Epithelial cell of proximal tubule (primary cell): ENCODE results near the gene IGSF6. TPM values are rescaled to one million over a fixed set of nuclear protein-coding genes. Genes with fewer than 3 reads are reported as not detected.
"Not testable (repeated sequence)": the region's sequence is repeated elsewhere in the genome, so short reads cannot be mapped to it uniquely, and the experiment has no call there.

Experiments used
- DNase-seq: peaks from one replicate; pipeline ENCODE4 v3.0.0-alpha.2; 2011; ENCODE audit warnings: low read depth
- H3K4me3 ChIP-seq: 2 replicates; pipeline ENCODE4 v1.5.1; 2011; ENCODE audit warnings: low read depth, mild to moderate bottlenecking, low read length
- total RNA-seq: library from RNA; depleted of rRNA; stranded (reverse); fragments of >200 nt; gene quantifications from 2 replicates; pipeline ENCODE4 v1.2.3, GENCODE V29; 2015
- TF ChIP-seq, protein P1 (sequence below): conservative IDR thresholded peaks from 2 replicates; pipeline ENCODE4 v1.5.1; 2012; ENCODE audit warnings: low read depth, mild to moderate bottlenecking, low read length

Gene IGSF6
- total RNA-seq, 1 donor from 2014 or later: not detected

DNA sequence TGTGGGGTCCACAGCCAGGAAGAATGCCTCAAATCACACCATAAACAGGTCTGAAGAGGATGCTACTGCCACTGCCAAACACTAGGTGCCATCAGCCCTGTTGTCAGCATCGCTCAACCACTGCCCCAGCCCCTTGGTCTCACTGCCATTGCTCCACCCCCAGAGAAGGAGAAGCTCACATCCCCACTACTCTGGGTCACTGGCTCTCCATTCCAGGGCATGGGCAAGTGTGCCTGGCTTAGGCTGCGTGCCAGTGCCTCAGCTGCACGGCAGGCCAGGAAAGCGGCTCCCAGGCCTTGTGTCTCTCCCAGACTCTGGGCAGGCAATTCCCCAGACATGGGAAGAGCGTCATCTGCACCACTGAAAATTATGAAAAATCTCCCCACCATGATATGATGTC, 1.2 kb upstream of the IGSF6 start:
- no peak overlapping the region for H3K4me3 ChIP-seq
- DNase-seq: no peak
- TF ChIP-seq, protein P1, sequence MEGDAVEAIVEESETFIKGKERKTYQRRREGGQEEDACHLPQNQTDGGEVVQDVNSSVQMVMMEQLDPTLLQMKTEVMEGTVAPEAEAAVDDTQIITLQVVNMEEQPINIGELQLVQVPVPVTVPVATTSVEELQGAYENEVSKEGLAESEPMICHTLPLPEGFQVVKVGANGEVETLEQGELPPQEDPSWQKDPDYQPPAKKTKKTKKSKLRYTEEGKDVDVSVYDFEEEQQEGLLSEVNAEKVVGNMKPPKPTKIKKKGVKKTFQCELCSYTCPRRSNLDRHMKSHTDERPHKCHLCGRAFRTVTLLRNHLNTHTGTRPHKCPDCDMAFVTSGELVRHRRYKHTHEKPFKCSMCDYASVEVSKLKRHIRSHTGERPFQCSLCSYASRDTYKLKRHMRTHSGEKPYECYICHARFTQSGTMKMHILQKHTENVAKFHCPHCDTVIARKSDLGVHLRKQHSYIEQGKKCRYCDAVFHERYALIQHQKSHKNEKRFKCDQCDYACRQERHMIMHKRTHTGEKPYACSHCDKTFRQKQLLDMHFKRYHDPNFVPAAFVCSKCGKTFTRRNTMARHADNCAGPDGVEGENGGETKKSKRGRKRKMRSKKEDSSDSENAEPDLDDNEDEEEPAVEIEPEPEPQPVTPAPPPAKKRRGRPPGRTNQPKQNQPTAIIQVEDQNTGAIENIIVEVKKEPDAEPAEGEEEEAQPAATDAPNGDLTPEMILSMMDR: no peak

DNA sequence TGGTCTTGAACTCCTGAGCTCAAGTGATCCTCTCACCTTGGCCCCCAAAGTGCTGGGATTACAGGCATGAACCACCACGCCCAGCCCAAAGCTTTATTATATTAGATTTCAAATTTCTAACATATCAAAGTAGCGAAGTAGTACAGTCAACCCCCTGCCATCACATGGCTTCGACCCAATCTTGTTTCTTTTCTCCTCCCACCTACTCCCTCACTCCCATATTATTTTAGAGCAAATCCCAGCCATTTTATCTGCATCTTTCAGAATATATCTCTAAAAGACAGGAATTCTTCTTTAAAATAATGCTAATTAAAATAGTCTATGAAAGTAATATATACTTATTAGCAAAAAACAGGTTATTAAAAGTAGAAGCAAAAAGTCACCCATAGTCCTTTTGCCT, 893 bp downstream of the IGSF6 start:
- no peak for DNase-seq
- no peak overlapping the region for H3K4me3 ChIP-seq
- TF ChIP-seq, protein P1: no peak

DNA sequence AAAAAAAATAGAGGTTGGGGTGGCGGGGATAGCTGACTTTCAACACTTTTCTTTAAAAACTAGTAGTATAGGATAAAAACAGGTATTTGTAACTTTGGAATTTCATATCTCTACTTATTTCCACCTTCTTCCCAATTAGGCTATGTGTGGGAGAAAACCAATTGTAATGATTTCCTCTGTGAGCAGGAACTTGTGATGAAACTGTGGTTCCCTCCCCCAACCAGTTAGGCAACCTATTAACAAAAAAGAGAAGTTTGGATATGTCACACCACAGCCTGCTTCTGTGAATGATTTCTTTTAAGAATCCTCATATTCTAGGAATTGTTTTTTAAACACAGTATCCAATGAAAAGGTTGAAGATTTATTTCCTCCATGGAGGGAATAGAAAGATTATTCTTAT, 1.9 kb downstream of the IGSF6 start:
- no peak for DNase-seq
- TF ChIP-seq, protein P1: no peak
- no peak overlapping the region for H3K4me3 ChIP-seq

DNA sequence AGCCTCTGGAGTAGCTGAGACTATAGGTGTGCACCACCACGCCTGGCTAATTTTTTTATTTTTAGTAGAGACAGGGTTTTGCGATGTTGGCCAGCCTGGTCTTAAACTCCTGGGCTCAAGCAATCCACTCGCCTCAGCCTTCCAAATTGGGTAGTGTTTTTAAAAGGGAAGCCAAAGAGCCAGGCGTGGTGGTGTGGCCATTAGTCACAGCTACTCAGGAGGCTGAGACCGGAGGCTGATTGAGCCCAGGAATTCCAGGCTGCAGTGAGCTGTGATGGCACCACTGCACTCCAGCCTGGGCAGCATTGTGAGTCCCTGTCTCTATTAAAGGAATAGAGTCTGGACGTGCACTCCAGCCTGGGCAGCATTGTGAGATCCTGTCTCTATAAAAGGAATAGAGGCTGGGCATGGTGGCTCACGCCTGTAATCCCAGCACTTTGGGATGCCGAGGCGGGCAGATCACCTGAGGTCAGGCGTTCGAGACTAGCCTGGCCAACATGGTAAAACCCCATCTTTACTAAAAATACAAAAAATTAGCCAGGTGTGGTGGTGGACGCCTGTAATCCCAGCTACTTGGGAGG, 2.5 kb downstream of the IGSF6 start:
- H3K4me3 ChIP-seq: not testable (repeated sequence)

DNA sequence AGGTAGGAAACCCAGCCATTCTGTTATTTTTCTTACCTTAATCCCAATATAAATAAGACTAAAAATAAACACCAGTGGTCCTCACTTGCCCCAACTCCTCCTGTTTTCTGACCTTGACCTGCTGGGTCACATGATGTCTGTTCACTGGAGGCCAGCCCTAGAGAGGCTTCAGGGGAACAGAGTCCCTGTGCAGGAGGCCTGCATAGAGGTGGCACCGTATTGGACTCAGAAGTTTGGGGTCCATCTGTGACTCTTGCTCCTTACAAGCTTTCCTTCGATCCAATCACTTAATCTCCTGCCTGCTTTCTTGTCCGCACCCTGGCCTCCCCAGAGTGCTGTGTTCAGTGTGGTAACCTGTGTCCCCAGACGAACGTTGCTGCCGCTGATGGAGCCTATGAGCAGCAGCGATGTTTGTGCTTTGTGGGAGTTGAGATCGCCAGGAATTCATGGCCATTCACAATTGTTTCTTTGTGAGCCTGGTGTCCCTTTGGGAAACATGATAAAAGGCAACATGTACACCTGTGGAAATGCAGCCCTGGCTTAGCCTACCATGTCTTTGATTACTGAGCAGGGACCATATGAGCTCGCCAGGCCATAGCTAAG, 4.7 kb downstream of the IGSF6 start:
- TF ChIP-seq, protein P1: no peak

More for the DNA sequence above, 2.5 kb downstream of the IGSF6 start:
- DNase-seq: not testable (repeated sequence)

DNA sequence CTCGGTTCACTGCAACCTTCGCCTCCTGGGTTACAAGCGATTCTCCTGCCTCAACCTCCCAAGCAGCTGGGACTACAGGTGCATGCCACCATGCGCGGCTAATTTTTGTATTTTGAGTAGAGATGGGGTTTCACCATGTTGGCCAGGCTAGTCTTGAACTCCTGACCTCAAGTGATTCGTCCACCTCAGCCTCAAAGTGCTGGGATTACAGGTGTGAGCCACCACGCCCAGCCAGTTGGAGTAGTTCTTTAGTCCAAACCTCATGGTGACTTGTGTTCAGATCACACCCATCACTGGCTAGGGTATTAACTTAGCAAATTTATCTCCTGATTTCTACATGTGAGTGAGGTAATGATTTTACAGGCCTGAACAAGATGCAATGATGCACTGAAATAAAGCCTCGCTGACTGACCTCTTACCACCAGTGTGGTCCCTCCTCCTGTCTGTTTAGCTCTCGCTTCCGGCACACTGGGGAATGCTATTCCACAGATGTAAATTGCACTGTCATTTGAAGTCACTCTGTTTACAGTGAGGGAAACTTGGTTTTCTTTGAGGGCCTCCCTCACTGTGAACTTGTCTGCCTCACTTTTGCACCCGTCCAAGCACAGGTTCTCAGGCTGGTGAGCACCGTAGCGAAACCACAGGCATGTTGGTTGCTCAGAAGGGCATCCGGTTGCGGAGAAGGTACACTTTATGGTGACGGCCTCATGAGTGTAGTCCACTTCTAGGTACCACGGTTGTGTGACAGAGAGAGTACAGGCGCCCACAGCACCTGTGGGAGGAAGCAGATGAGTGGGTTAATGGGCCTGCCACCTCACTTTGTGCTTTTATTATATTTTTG, 5.5 kb downstream of the IGSF6 start:
- no peak overlapping the region for H3K4me3 ChIP-seq
- no peak for DNase-seq
- TF ChIP-seq, protein P1: no peak

More for the DNA sequence above, 4.7 kb downstream of the IGSF6 start:
- no peak overlapping the region for H3K4me3 ChIP-seq
- no peak for DNase-seq

DNA sequence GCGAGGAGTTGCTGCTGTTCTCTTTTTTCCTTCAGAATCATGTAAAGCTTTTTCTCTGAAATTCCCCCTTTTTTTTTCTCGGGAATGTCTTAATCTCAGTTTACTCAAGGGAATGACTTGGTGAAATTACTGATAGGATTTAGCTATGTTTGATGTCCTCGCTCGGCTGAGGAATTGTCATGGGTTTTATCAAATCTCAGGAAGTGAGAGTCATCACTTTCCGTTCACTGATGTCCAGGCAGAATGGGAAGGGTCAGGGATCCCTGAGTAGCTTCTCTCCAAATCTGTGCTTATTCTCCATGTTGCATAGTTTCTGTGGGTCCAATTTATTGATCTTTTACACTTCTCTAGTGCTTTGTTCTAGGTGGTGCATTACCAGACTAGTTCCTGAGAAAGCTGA, 6.3 kb downstream of the IGSF6 start:
- no peak for DNase-seq
- no peak overlapping the region for H3K4me3 ChIP-seq
- TF ChIP-seq, protein P1: no peak
